Activated CD4-positive, alpha-beta T cell treated with anti-CD3 and anti-CD28 coated beads, Interleukin-2, amount 10 ng/mL, durations not matched to agents 24 days and 14 days (primary cell): ENCODE results near the gene SERINC5. TPM values are rescaled to one million over a fixed set of nuclear protein-coding genes. Genes with fewer than 3 reads are reported as not detected.
"Not testable (repeated sequence)": the region's sequence is repeated elsewhere in the genome, so short reads cannot be mapped to it uniquely, and the experiment has no call there.

ENCODE experiments used
- DNase-seq: peaks from one replicate; pipeline ENCODE4 v3.0.0; 2022
- H3K27ac Mint-ChIP-seq: one replicate; pipeline ENCODE4 v1.8.0; 2022; ENCODE audit warnings: mild to moderate bottlenecking, mixed read lengths
- H3K27me3 Mint-ChIP-seq: one replicate; pipeline ENCODE4 v1.8.0; 2022; ENCODE audit warnings: mixed read lengths
- H3K36me3 Mint-ChIP-seq: one replicate; pipeline ENCODE4 v1.8.0; 2022; ENCODE audit warnings: low read depth, mild to moderate bottlenecking, mixed read lengths
- H3K4me1 Mint-ChIP-seq: one replicate; pipeline ENCODE4 v1.8.0; 2021; ENCODE audit warnings: mixed read lengths
- H3K4me3 Mint-ChIP-seq: one replicate; pipeline ENCODE4 v1.8.0; 2022; ENCODE audit warnings: mild to moderate bottlenecking, moderate library complexity, mixed read lengths
- H3K9me3 Mint-ChIP-seq: one replicate; pipeline ENCODE4 v1.8.0; 2021; ENCODE audit warnings: mixed read lengths
- intact Hi-C: fragments of 100-400 bp; cut with micrococcal nuclease; formaldehyde crosslinking; loops from one replicate; pipeline ENCODE4 v1.15.1; 2023
- total RNA-seq: library from RNA; stranded (reverse); gene quantifications from 2 replicates; pipeline ENCODE4 v1.2.3, GENCODE V29; 2022

Gene SERINC5
- total RNA-seq = 19.2 and 21.3 TPM in 2 replicates

- Mint-ChIP-seq H3K9me3 (no peaks in the 10 kb centered on the region), H3K4me3 (peak within 1 kb of the TSS; percentile 97), H3K4me1 (peaks cover 43% of the 10 kb centered on the region), H3K36me3 (peaks cover 22% of the 10 kb centered on the region), H3K27ac (peak within 1 kb of the TSS; percentile 99), H3K27me3 (no peaks in the 10 kb centered on the region)
- intact Hi-C loops = loop anchor here (1.0 to 5.0 kb wide), 5 partner anchors 14 to 264 kb away; partner anchors contain the start of genes MTX3 and ZFYVE16
- peak; percentile 95 for DNase-seq
These were observed at the start of gene SERINC5 for GRCh38 chr5:80255811-80256712. SERINC5 (minus strand) TSS chr5:80256048; CDS start chr5:80255922, 126 bp downstream.

- H3K27ac Mint-ChIP-seq = no peak overlapping the region
- no peak overlapping the region for H3K4me3 Mint-ChIP-seq
- no peak for DNase-seq
- intact Hi-C loops = no loop called here
- H3K27me3 Mint-ChIP-seq = no peaks in the 10 kb centered on the region
- H3K9me3 Mint-ChIP-seq = no peaks in the 10 kb centered on the region
- H3K36me3 Mint-ChIP-seq = no peaks in the 10 kb centered on the region
- no peaks in the 10 kb centered on the region for H3K4me1 Mint-ChIP-seq
These were observed 46.8 kb upstream of the SERINC5 start for GRCh38 chr5:80302636-80303035.

GRCh38 chr5:80301342-80301741 lies 45.5 kb upstream of the SERINC5 start:
- H3K36me3 Mint-ChIP-seq, H3K4me3 Mint-ChIP-seq, H3K9me3 Mint-ChIP-seq, H3K4me1 Mint-ChIP-seq, DNase-seq, H3K27me3 Mint-ChIP-seq, H3K27ac Mint-ChIP-seq, intact Hi-C loops: not testable (repeated sequence)

- H3K27ac Mint-ChIP-seq, intact Hi-C loops, H3K4me3 Mint-ChIP-seq: not testable (repeated sequence)
These were observed 44.9 kb upstream of the SERINC5 start for GRCh38 chr5:80300796-80301195.

GRCh38 chr5:80300125-80300524 lies 44.3 kb upstream of the SERINC5 start:
- Mint-ChIP-seq H3K27ac (no peak overlapping the region), H3K36me3 (no peaks in the 10 kb centered on the region), H3K9me3 (no peaks in the 10 kb centered on the region), H3K4me1 (no peaks in the 10 kb centered on the region), H3K4me3 (no peak overlapping the region), H3K27me3 (peaks cover 5% of the 10 kb centered on the region)
- DNase-seq = no peak
- intact Hi-C loops = no loop called here

More at GRCh38 chr5:80300796-80301195, 44.9 kb upstream of the SERINC5 start:
- not testable (repeated sequence) for H3K4me1 Mint-ChIP-seq, H3K36me3 Mint-ChIP-seq, H3K9me3 Mint-ChIP-seq, DNase-seq, H3K27me3 Mint-ChIP-seq

- no peaks in the 10 kb centered on the region for H3K36me3 Mint-ChIP-seq
- H3K4me1 Mint-ChIP-seq = no peaks in the 10 kb centered on the region
- no peak overlapping the region for H3K27ac Mint-ChIP-seq
- H3K27me3 Mint-ChIP-seq = peaks cover 7% of the 10 kb centered on the region
- DNase-seq = no peak
- no peaks in the 10 kb centered on the region for H3K9me3 Mint-ChIP-seq
- intact Hi-C loops = no loop called here
- no peak overlapping the region for H3K4me3 Mint-ChIP-seq
These were observed 43.8 kb upstream of the SERINC5 start for GRCh38 chr5:80299601-80300000.

- Mint-ChIP-seq H3K27ac (no peak overlapping the region), H3K4me1 (no peaks in the 10 kb centered on the region), H3K4me3 (no peak overlapping the region), H3K27me3 (peaks cover 7% of the 10 kb centered on the region), H3K36me3 (no peaks in the 10 kb centered on the region), H3K9me3 (no peaks in the 10 kb centered on the region)
- no peak for DNase-seq
- intact Hi-C loops = no loop called here
These were observed 40.3 kb upstream of the SERINC5 start for GRCh38 chr5:80296121-80296520.

- Mint-ChIP-seq H3K4me1 (no peaks in the 10 kb centered on the region), H3K36me3 (no peaks in the 10 kb centered on the region), H3K27ac (no peak overlapping the region)
These were observed 35.9 kb upstream of the SERINC5 start for GRCh38 chr5:80291761-80292160.

GRCh38 chr5:80289320-80289719 lies 33.5 kb upstream of the SERINC5 start:
- Mint-ChIP-seq H3K27ac (no peak overlapping the region), H3K4me1 (peaks cover 6% of the 10 kb centered on the region)
- intact Hi-C loops = no loop called here

More at GRCh38 chr5:80291761-80292160, 35.9 kb upstream of the SERINC5 start:
- Mint-ChIP-seq H3K27me3 (peaks cover 3% of the 10 kb centered on the region), H3K9me3 (no peaks in the 10 kb centered on the region), H3K4me3 (no peak overlapping the region)
- no peak for DNase-seq
- intact Hi-C loops = no loop called here

GRCh38 chr5:80288177-80288576 lies 32.3 kb upstream of the SERINC5 start:
- Mint-ChIP-seq H3K4me1 (peaks cover 9% of the 10 kb centered on the region), H3K27me3 (no peaks in the 10 kb centered on the region), H3K9me3 (no peaks in the 10 kb centered on the region), H3K36me3 (no peaks in the 10 kb centered on the region), H3K27ac (no peak overlapping the region), H3K4me3 (no peak overlapping the region)
- intact Hi-C loops = no loop called here
- no peak for DNase-seq

More at GRCh38 chr5:80289320-80289719, 33.5 kb upstream of the SERINC5 start:
- no peak for DNase-seq
- Mint-ChIP-seq H3K4me3 (no peak overlapping the region), H3K27me3 (no peaks in the 10 kb centered on the region), H3K36me3 (no peaks in the 10 kb centered on the region), H3K9me3 (no peaks in the 10 kb centered on the region)

- intact Hi-C loops = no loop called here
- H3K27ac Mint-ChIP-seq = peak overlapping the region; percentile 68
- H3K4me3 Mint-ChIP-seq = no peak overlapping the region
These were observed 28.9 kb upstream of the SERINC5 start for GRCh38 chr5:80284720-80285119.

GRCh38 chr5:80283360-80283759 lies 27.5 kb upstream of the SERINC5 start:
- no peak for DNase-seq
- Mint-ChIP-seq H3K9me3 (no peaks in the 10 kb centered on the region), H3K4me1 (peaks cover 12% of the 10 kb centered on the region), H3K27me3 (no peaks in the 10 kb centered on the region), H3K36me3 (no peaks in the 10 kb centered on the region), H3K27ac (peak overlapping the region; percentile 51), H3K4me3 (no peak overlapping the region)
- intact Hi-C loops = no loop called here

More at GRCh38 chr5:80284720-80285119, 28.9 kb upstream of the SERINC5 start:
- no peaks in the 10 kb centered on the region for H3K27me3 Mint-ChIP-seq
- peaks cover 12% of the 10 kb centered on the region for H3K4me1 Mint-ChIP-seq
- H3K9me3 Mint-ChIP-seq = no peaks in the 10 kb centered on the region
- peak; percentile 70 for DNase-seq
- no peaks in the 10 kb centered on the region for H3K36me3 Mint-ChIP-seq

GRCh38 chr5:80282054-80282453 lies 26.2 kb upstream of the SERINC5 start:
- Mint-ChIP-seq H3K9me3 (no peaks in the 10 kb centered on the region), H3K4me1 (peaks cover 12% of the 10 kb centered on the region), H3K27ac (no peak overlapping the region), H3K4me3 (no peak overlapping the region), H3K36me3 (no peaks in the 10 kb centered on the region), H3K27me3 (no peaks in the 10 kb centered on the region)
- intact Hi-C loops = no loop called here
- DNase-seq = no peak

GRCh38 chr5:80277191-80277590 lies 21.3 kb upstream of the SERINC5 start:
- Mint-ChIP-seq H3K27me3 (no peaks in the 10 kb centered on the region), H3K9me3 (no peaks in the 10 kb centered on the region), H3K27ac (no peak overlapping the region), H3K36me3 (no peaks in the 10 kb centered on the region), H3K4me3 (no peak overlapping the region), H3K4me1 (peaks cover 2% of the 10 kb centered on the region)
- DNase-seq = no peak
- intact Hi-C loops = no loop called here
